GM12872 (cell line): ENCODE data around the gene AVEN.

Experiments used
- TF ChIP-seq, protein P1 (sequence below): IDR thresholded peaks from 3 replicates; pipeline ENCODE4 v1.5.1; 2011; ENCODE audit warnings: low read depth, mild to moderate bottlenecking, low read length, moderate library complexity; ENCODE audit not compliant: insufficient read depth

The AVEN gene

DNA sequence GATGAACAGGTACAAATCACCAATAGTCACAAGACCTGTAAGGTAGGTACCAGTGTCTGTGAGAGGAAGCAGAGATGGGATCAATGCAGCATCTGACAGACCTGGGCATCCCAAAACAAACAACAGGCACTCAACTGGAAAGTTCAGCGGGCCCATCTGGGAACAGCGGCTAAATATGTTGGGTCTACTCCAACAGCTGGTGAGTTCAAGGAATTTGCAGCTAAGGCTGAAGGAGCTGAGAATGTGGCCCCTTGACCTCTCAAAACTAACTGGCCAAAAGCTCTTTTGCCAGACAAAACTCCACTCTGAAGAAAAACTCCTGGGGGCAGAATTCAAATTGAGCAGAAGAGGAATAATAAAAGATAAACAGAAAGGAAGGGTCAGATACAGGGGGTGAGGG, 24.4 kb downstream of the AVEN start:
- TF ChIP-seq, protein P1, sequence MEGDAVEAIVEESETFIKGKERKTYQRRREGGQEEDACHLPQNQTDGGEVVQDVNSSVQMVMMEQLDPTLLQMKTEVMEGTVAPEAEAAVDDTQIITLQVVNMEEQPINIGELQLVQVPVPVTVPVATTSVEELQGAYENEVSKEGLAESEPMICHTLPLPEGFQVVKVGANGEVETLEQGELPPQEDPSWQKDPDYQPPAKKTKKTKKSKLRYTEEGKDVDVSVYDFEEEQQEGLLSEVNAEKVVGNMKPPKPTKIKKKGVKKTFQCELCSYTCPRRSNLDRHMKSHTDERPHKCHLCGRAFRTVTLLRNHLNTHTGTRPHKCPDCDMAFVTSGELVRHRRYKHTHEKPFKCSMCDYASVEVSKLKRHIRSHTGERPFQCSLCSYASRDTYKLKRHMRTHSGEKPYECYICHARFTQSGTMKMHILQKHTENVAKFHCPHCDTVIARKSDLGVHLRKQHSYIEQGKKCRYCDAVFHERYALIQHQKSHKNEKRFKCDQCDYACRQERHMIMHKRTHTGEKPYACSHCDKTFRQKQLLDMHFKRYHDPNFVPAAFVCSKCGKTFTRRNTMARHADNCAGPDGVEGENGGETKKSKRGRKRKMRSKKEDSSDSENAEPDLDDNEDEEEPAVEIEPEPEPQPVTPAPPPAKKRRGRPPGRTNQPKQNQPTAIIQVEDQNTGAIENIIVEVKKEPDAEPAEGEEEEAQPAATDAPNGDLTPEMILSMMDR, result no peak

DNA sequence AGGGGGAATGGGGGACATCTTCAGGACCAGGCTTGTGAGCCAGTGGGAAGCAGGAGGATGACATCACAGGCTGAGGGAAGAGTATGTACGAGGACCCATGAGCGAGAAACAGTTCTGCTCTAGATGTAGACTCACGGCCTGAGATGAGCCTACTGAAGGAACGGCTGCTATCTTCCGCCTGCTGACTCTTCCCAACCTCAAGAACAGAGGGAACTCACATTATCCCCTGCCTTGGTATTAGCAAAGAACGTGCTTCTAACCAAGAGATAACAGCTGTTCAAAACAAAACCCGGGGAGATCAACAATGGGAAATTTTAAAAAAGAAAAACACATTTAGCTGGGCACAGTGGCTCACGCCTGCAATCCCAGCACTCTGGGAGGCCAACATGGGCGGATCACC, 25.3 kb downstream of the AVEN start:
- TF ChIP-seq, protein P1, result no peak

DNA sequence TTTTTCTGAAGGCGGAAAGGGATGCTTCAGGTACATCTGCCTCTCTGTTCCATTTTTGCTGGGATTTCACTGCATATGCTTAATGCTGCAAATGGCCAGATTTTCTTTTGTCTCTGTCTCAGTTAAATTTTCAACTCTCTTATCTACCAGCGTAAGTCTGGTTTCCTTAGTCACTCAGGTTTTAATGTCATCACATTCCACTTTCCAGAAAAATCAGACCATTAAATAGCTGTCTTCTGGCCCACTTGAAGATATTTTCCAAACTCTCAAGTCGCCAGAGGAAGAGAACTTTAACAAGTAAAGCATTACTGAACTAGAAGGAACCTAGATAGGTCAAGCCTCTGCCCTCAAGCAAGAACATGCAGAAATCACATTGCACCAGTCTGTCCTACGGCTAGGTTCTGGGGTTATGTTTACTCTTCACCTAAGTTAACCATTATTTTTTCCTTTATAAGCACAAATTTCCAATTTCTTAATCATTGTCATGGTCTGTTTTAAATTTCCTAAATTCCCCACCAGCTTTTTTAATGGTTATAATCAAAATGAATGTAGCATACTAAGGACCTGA, 26.5 kb downstream of the AVEN start:
- TF ChIP-seq, protein P1, result no peak

DNA sequence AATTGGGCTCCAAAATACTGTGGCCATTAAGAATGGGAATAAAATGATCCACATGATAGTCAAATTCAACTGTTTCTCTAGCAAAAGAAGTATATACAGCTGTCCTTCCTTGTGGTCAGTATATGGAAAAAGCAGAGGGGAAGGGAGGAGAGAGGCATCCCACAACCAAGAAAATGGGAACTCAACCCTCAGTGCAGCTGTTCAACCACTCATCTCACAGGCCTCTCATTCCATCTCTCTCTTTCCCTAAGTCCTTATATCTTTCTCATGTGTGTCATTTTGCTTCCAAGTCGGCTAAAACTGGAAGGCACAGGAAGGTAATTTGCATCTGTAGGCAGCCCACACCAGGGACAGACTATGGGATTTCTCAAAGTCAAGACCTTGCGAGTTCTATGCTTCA, 27.5 kb downstream of the AVEN start:
- TF ChIP-seq, protein P1, result no peak

DNA sequence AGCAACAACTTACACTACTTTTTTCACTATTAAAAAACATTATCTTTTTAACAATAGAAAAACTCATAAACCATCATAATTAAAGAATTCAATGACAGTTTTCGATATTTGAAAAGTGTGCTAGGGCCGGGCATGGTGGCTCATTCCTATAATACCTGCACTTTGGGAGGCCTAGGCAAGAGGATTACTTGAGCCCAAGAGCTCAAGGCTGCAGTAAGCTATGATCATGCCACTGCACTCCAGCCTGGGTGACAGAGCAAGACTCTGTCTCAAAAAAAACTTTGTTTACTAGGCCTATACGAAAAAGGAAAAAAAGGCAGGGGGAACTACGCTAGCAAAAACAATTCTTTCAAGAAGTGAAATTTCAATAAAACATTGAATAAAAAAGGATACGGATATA, 28.1 kb downstream of the AVEN start:
- TF ChIP-seq, protein P1, result no peak

DNA sequence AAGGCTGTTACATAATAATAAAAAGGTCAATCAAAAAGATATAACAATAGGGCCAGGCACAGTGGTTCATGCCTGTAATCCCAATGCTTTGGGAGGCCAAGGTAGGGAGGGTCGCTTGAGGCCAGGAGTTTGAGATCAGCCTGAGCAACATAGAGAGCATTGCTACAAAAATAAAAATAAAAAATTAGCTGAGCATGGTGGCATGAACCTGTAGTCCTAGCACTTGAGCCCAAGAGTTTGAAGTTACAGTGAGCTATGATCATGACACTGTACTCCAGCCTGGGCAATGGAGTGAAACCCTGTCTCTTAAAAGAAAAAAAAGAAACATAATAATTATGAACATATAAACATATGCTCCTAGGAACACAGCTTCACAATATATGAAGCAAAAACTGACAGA, 29.3 kb downstream of the AVEN start:
- TF ChIP-seq, protein P1, result no peak

DNA sequence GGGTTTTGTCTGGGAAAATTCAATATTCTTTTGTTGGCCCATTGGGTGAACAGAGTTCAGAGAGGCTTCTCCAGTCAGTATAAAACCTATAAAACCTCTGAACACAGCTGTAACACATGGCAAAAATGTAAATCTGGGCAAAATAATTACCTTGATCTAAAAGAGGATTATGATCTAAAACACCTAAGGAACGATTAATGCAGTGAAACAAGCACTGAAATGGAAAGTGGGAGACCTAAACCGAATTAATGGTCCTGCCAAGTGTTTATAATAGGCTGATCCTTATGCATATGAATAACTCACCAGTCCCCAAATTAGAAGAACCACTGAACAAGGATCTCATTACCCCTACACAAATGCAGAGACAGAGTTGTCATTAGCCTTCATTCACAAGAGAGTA, 32.6 kb downstream of the AVEN start:
- TF ChIP-seq, protein P1, result no peak
